Measurements from ENCODE around the gene NUDT4B.
"Not testable (repeated sequence)": the region's sequence is repeated elsewhere in the genome, so short reads cannot be mapped to it uniquely, and the experiment has no call there.

NUDT4B gene

GRCh38 chr1:148748563-148749334 lies at the start of gene NUDT4B:
TSS of gene NUDT4B (plus strand) at chr1:148748774. CDS start at chr1:148748953, 179 bp downstream.
- not testable (repeated sequence) for H3K36me3 ChIP-seq (ENCODE audit: low read length); H3K9ac ChIP-seq (ENCODE audit: low read length); H3K4me2 ChIP-seq (ENCODE audit: low read depth, low read length, poor library complexity, severe bottlenecking); H3K9me3 ChIP-seq (ENCODE audit: insufficient read depth, low read length); H3K4me3 ChIP-seq (ENCODE audit: insufficient read depth, low read length, poor library complexity, severe bottlenecking); H4K20me1 ChIP-seq (ENCODE audit: low read depth, low read length); H3K9me2 ChIP-seq (replicated peaks; ENCODE audit: insufficient read depth, low read length); H2AFZ ChIP-seq (ENCODE audit: low read depth, low read length, severe bottlenecking); H3K27me3 ChIP-seq (ENCODE audit: low read length); H3K27ac ChIP-seq (ENCODE audit: low read depth, low read length); H3K79me2 ChIP-seq (ENCODE audit: insufficient read depth, low read length); H3F3A ChIP-seq (ENCODE audit: insufficient read depth)

DNA sequence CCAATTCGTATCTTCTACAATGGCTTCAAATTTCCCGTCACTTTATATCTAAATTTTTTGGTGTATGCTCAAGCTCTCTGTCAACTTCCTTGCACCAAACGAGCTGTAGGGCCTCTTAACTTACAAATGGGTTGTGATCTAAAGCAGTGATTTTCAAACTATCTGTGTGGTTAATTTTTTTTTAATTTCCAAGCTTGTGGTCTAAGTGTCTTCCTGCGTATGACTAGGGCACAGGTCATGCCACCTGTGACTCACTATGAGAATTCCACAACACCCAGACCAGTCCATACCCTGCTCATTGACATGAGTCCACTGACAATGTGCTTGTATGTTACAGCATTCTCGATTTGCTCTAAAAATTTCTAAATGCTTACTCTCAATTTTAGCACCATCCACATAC lies 49.2 kb upstream of the NUDT4B start:
- H2AFZ ChIP-seq (ENCODE audit: low read depth, low read length, severe bottlenecking); H3K9me2 ChIP-seq (replicated peaks; ENCODE audit: insufficient read depth, low read length); H4K20me1 ChIP-seq (ENCODE audit: low read depth, low read length); H3K4me3 ChIP-seq (ENCODE audit: insufficient read depth, low read length, poor library complexity, severe bottlenecking); H3K79me2 ChIP-seq (ENCODE audit: insufficient read depth, low read length); H3F3A ChIP-seq (ENCODE audit: insufficient read depth); H3K27ac ChIP-seq (ENCODE audit: low read depth, low read length); H3K27me3 ChIP-seq (ENCODE audit: low read length); H3K9ac ChIP-seq (ENCODE audit: low read length); H3K9me3 ChIP-seq (ENCODE audit: insufficient read depth, low read length); H3K4me2 ChIP-seq (ENCODE audit: low read depth, low read length, poor library complexity, severe bottlenecking); H3K36me3 ChIP-seq (ENCODE audit: low read length): not testable (repeated sequence)

DNA sequence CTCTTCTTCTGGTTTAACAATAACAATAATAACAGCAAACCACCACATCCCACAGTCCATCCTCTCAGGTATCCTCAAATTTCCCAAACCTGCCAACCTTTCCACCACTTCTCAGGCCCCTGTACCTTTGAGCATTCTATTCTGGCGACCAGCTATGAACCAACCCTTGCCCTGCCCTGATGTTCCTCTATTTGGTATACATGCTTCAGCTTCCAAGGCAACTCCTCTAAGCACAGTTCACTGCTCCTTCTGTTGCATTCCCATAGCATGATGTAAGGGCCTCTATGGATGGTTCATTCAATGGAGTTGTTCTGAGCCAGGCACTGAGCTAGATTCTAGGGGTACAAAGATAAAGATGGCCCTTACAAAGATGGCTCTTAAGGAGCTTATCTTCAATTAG lies 46.3 kb upstream of the NUDT4B start:
- H3K9ac ChIP-seq (ENCODE audit: low read length); H3K9me3 ChIP-seq (ENCODE audit: insufficient read depth, low read length); H3K36me3 ChIP-seq (ENCODE audit: low read length); H3K4me2 ChIP-seq (ENCODE audit: low read depth, low read length, poor library complexity, severe bottlenecking); H3K27me3 ChIP-seq (ENCODE audit: low read length); H4K20me1 ChIP-seq (ENCODE audit: low read depth, low read length); H2AFZ ChIP-seq (ENCODE audit: low read depth, low read length, severe bottlenecking); H3K4me3 ChIP-seq (ENCODE audit: insufficient read depth, low read length, poor library complexity, severe bottlenecking); H3K79me2 ChIP-seq (ENCODE audit: insufficient read depth, low read length); H3F3A ChIP-seq (ENCODE audit: insufficient read depth); H3K27ac ChIP-seq (ENCODE audit: low read depth, low read length); H3K9me2 ChIP-seq (replicated peaks; ENCODE audit: insufficient read depth, low read length): not testable (repeated sequence)

DNA sequence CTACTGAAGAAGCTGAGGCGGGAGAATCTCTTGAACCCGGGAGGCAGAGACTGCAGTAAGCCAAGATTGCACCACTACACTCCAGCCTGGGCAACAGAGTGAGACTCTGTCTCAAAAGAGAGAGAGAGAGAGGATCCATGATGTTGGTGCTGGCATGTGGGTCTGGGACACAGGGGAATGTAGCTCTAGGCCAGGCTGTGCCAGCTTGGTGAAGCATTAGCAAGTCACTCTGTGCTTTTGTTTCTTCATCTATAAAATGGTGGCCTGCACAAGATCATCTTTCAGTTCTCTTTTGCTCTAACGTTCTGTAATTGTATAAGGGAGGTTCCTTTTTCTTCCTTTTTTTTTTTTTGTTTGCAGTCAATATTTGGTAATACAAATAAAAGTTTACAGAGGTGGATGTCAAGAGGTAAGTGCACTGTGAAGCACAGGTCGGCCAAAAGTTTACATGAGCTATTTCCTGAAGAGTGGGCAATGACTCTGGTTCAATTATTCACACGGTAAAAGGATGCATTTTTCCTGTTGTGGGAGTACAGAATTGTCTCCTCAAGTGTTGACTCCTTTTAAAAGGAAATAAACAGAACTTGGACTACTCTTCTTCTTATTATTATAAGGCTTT lies 44.5 kb upstream of the NUDT4B start:
- H3K27me3 ChIP-seq (ENCODE audit: low read length); H3K36me3 ChIP-seq (ENCODE audit: low read length); H3K9me3 ChIP-seq (ENCODE audit: insufficient read depth, low read length); H3K27ac ChIP-seq (ENCODE audit: low read depth, low read length); H3K9me2 ChIP-seq (replicated peaks; ENCODE audit: insufficient read depth, low read length); H4K20me1 ChIP-seq (ENCODE audit: low read depth, low read length); H2AFZ ChIP-seq (ENCODE audit: low read depth, low read length, severe bottlenecking); H3K79me2 ChIP-seq (ENCODE audit: insufficient read depth, low read length); H3K4me2 ChIP-seq (ENCODE audit: low read depth, low read length, poor library complexity, severe bottlenecking); H3K4me3 ChIP-seq (ENCODE audit: insufficient read depth, low read length, poor library complexity, severe bottlenecking); H3F3A ChIP-seq (ENCODE audit: insufficient read depth); H3K9ac ChIP-seq (ENCODE audit: low read length): not testable (repeated sequence)

DNA sequence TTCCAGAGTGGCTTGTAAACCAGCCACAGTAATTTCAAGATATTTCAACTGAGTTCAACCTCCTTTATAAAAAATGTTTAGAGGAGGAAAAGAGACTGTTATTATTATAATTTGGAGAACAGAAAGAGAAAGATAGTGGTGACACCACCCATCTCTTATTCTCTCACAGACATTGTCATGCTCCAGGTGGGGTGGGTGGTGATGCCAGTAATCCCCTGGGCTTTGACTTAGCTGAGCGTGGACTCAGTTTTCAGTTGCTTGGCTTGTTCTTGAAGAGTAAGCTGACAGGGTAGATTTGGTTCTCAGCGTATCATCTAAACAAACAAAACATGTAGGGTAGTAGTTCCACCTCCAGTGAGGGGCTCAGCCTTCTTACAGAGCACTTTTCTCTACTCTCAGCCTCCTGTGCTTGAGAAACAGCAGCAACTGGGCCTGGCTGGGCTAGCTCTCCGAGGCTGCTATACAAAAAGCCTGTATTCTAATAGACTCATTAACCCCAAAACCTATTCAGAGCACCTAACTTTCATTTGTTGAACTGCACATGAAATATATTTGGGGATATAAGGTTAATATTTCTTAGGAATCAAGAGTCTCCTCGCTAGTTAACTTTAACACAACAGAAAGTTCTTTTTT lies 43.1 kb upstream of the NUDT4B start:
- not testable (repeated sequence) for H3K27me3 ChIP-seq (ENCODE audit: low read length); H3F3A ChIP-seq (ENCODE audit: insufficient read depth); H4K20me1 ChIP-seq (ENCODE audit: low read depth, low read length); H3K9me2 ChIP-seq (replicated peaks; ENCODE audit: insufficient read depth, low read length); H3K9me3 ChIP-seq (ENCODE audit: insufficient read depth, low read length); H3K79me2 ChIP-seq (ENCODE audit: insufficient read depth, low read length); H3K36me3 ChIP-seq (ENCODE audit: low read length); H3K27ac ChIP-seq (ENCODE audit: low read depth, low read length); H3K4me3 ChIP-seq (ENCODE audit: insufficient read depth, low read length, poor library complexity, severe bottlenecking); H3K4me2 ChIP-seq (ENCODE audit: low read depth, low read length, poor library complexity, severe bottlenecking); H2AFZ ChIP-seq (ENCODE audit: low read depth, low read length, severe bottlenecking); H3K9ac ChIP-seq (ENCODE audit: low read length)

DNA sequence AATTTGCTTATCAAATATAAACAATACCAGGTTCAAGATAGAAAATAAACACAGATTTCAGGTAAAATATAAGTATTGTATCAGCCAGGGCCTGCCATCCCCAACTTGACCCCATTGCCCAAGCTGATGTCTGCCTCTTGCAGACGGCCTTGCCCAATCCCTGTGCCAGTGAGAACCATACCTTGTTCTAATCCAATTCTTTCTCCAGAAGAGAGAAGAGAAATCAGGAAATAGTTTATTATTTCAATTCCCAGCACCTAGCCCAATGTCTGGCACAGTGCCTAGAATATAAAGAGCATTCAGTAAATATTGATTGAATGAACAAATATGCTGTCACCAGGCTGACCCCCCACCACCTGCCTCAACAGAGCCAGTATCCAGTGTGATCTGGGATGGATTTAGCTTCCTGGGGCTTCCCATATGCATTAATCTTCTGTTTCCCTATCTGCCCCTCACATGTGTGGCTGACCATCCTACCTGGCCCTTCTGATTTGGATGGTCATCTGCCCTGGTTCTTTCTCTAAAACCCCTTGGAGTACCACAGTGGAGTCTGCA lies 39.7 kb upstream of the NUDT4B start:
- H3K4me2 ChIP-seq (ENCODE audit: low read depth, low read length, poor library complexity, severe bottlenecking); H3K27me3 ChIP-seq (ENCODE audit: low read length); H3K9ac ChIP-seq (ENCODE audit: low read length); H4K20me1 ChIP-seq (ENCODE audit: low read depth, low read length); H3K36me3 ChIP-seq (ENCODE audit: low read length); H3K79me2 ChIP-seq (ENCODE audit: insufficient read depth, low read length); H2AFZ ChIP-seq (ENCODE audit: low read depth, low read length, severe bottlenecking); H3F3A ChIP-seq (ENCODE audit: insufficient read depth); H3K9me3 ChIP-seq (ENCODE audit: insufficient read depth, low read length); H3K4me3 ChIP-seq (ENCODE audit: insufficient read depth, low read length, poor library complexity, severe bottlenecking); H3K27ac ChIP-seq (ENCODE audit: low read depth, low read length); H3K9me2 ChIP-seq (replicated peaks; ENCODE audit: insufficient read depth, low read length): not testable (repeated sequence)

DNA sequence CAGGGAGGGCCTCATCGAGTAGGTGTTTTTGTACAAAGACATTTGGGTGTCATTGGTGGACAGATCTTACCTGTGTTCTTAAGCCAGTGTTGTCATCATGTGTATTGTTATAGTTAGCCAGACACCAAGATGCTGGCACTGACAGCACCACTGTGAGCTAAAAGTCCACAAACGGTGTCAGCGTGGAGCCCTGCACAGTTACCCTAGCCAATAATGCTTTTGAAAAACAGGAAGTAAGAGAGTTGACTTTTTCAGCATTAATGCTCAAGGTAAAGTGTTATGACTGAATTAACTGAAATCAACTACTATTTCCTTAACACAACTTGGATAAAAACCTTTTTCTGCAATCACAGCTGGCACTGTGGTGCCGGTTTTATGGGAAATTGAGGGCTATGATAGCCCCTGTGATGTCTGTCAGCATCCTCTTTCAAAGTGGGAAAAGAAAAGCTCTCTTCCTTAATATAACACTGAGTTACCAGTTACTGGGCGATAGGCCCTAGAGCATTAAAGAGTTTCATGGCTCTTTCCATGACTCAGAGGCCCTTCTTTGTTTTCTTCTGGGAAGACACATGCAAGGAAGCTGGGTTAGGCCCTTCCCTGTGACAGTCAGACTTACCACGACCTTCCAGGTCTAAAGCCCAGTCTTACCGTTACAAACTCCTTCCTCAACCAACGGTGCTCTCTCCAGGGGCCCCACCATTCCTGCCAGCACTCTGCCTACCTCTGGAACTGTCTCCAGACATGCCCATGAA lies 37.6 kb upstream of the NUDT4B start:
- not testable (repeated sequence) for H3F3A ChIP-seq (ENCODE audit: insufficient read depth); H2AFZ ChIP-seq (ENCODE audit: low read depth, low read length, severe bottlenecking); H3K79me2 ChIP-seq (ENCODE audit: insufficient read depth, low read length); H3K9me2 ChIP-seq (replicated peaks; ENCODE audit: insufficient read depth, low read length); H3K9me3 ChIP-seq (ENCODE audit: insufficient read depth, low read length); H3K4me2 ChIP-seq (ENCODE audit: low read depth, low read length, poor library complexity, severe bottlenecking); H4K20me1 ChIP-seq (ENCODE audit: low read depth, low read length); H3K27ac ChIP-seq (ENCODE audit: low read depth, low read length); H3K27me3 ChIP-seq (ENCODE audit: low read length); H3K4me3 ChIP-seq (ENCODE audit: insufficient read depth, low read length, poor library complexity, severe bottlenecking); H3K9ac ChIP-seq (ENCODE audit: low read length); H3K36me3 ChIP-seq (ENCODE audit: low read length)
